PC-9 (cell line): ENCODE measurements around the gene LDAF1. TPM values are rescaled to one million over a fixed set of nuclear protein-coding genes. Genes with fewer than 3 reads are reported as not detected.

Experiments
- BruUV-seq: library from RNA; stranded (reverse); fragments of 400-500 nt; replicated peaks from 2 replicates; lab custom pipeline; 2021; lab: Mats Ljungman, UMichigan
- CTCF ChIA-PET: fragments of 300-600 bp; sonication (Branson Sonifier 250); formaldehyde crosslinking; loops from one replicate; lab custom pipeline; 2022; ENCODE audit warnings: antibody characterized with exemption; lab: Charles Lee
- POLR2A ChIA-PET: fragments of 300-600 bp; sonication (Branson Sonifier 250); formaldehyde crosslinking; loops from one replicate; lab custom pipeline; 2022; ENCODE audit warnings: antibody characterized with exemption; ENCODE audit not compliant: unreplicated experiment; lab: Charles Lee
- DNase-seq, 2 experiments: peaks; one replicate each; pipeline versions ENCODE4 v3.0.0 to v3.0.0-alpha.2; 2015 to 2022; ENCODE audit warnings: mixed read lengths in 1 of 2
- H2AFZ ChIP-seq: fragments of 200-600 bp; sonication (generic); 2 replicates; pipeline ENCODE4 v1.8.1; 2017; ENCODE audit warnings: antibody characterized with exemption
- H3F3A ChIP-seq: fragments of 200-600 bp; sonication (generic); 2 replicates; pipeline ENCODE4 v1.8.1; 2017; ENCODE audit warnings: antibody characterized with exemption, mild to moderate bottlenecking, low read depth; ENCODE audit not compliant: insufficient read depth
- H3K27ac ChIP-seq: fragments of 200-600 bp; sonication (generic); 2 replicates; pipeline ENCODE4 v1.6.1; 2016; ENCODE audit warnings: mixed run types
- H3K27me3 ChIP-seq: fragments of 200-600 bp; sonication (generic); 2 replicates; pipeline ENCODE4 v1.6.1; 2016; ENCODE audit warnings: low read depth, mixed run types; ENCODE audit not compliant: insufficient read depth
- H3K36me3 ChIP-seq: fragments of 200-600 bp; sonication (generic); 2 replicates; pipeline ENCODE4 v1.6.1; 2016; ENCODE audit warnings: low read depth, mixed run types
- H3K4me1 ChIP-seq: fragments of 200-600 bp; sonication (generic); replicated peaks from 2 replicates; pipeline ENCODE4 v1.6.1; 2016; ENCODE audit warnings: mixed run types; ENCODE audit not compliant: insufficient read depth
- H3K4me2 ChIP-seq: fragments of 200-600 bp; sonication (generic); 2 replicates; pipeline ENCODE4 v1.6.1; 2017; ENCODE audit warnings: mixed run types
- H3K4me3 ChIP-seq: fragments of 200-600 bp; sonication (generic); 2 replicates; pipeline ENCODE4 v1.6.1; 2016; ENCODE audit warnings: mixed run types
- H3K79me2 ChIP-seq: fragments of 200-600 bp; sonication (generic); 2 replicates; pipeline ENCODE4 v1.6.1; 2017; ENCODE audit warnings: low read depth, mixed run types
- H3K9me2 ChIP-seq: fragments of 200-600 bp; sonication (generic); 2 replicates; pipeline ENCODE4 v1.8.1; 2017; ENCODE audit warnings: mild to moderate bottlenecking; ENCODE audit not compliant: insufficient read depth
- H3K9me3 ChIP-seq: fragments of 200-600 bp; sonication (generic); 2 replicates; pipeline ENCODE4 v1.8.1; 2016; ENCODE audit warnings: low read depth; ENCODE audit not compliant: insufficient read depth
- H4K20me1 ChIP-seq: fragments of 200-600 bp; sonication (generic); 2 replicates; pipeline ENCODE4 v1.8.1; 2017; ENCODE audit not compliant: insufficient read depth
- CTCF ChIP-seq: fragments of 200-600 bp; sonication (generic); conservative IDR thresholded peaks from 2 replicates; pipeline ENCODE4 v1.6.1; 2017; ENCODE audit warnings: mixed run types, antibody characterized with exemption, mild to moderate bottlenecking, moderate library complexity
- EZH2 ChIP-seq: fragments of 200-600 bp; sonication (generic); IDR thresholded peaks from 2 replicates; pipeline ENCODE4 v1.8.0; 2017; ENCODE audit warnings: antibody characterized with exemption, low read depth
- intact Hi-C: fragments of 100-400 bp; cut with micrococcal nuclease; formaldehyde crosslinking; loops from one replicate; pipeline ENCODE4 v1.10.0; 2022; ENCODE audit not compliant: unreplicated experiment
- total RNA-seq: library from RNA; stranded (reverse); gene quantifications from 2 replicates; pipeline ENCODE4 v1.2.3, GENCODE V29; 2021

Gene LDAF1
- total RNA-seq, 1 experiment from 2014 or later: 47.6 TPM

- TF ChIP-seq EZH2: no peak
- no peak for TF ChIP-seq CTCF
- BruUV-seq: no TSS peak
Observed at GRCh38 chr16:21126518-21126917, 32.0 kb upstream of the LDAF1 start.

GRCh38 chr16:21128991-21129390, 29.5 kb upstream of the LDAF1 start:
- ChIA-PET POLR2A (no interaction called here), CTCF (no interaction called here)
- Histone ChIP-seq H3K4me2 (no peak overlapping the region), H3K4me1 (no peaks in the 10 kb centered on the region), H4K20me1 (no peaks in the 10 kb centered on the region), H3K36me3 (no peaks in the 10 kb centered on the region), H3K9me3 (no peaks in the 10 kb centered on the region), H3K79me2 (no peaks in the 10 kb centered on the region), H3K27me3 (peaks cover 39% of the 10 kb centered on the region), H3K27ac (no peak overlapping the region), H2AFZ (no peak overlapping the region), H3K4me3 (no peak overlapping the region), H3F3A (no peaks in the 10 kb centered on the region), H3K9me2 (no peaks in the 10 kb centered on the region)
- intact Hi-C loops: no loop called here
- no TSS peak for BruUV-seq
- DNase-seq: no peak
- no peak for TF ChIP-seq EZH2
- no peak for TF ChIP-seq CTCF

More at GRCh38 chr16:21126518-21126917, 32.0 kb upstream of the LDAF1 start:
- no peak overlapping the region for H3K27ac ChIP-seq
- ChIA-PET CTCF (no interaction called here), POLR2A (no interaction called here)
- no peak overlapping the region for H2AFZ ChIP-seq
- no peaks in the 10 kb centered on the region for H3K79me2 ChIP-seq
- no peaks in the 10 kb centered on the region for H3K4me1 ChIP-seq
- intact Hi-C loops: no loop called here
- H3K9me2 ChIP-seq: no peaks in the 10 kb centered on the region
- H3K4me2 ChIP-seq: no peak overlapping the region
- H3F3A ChIP-seq: no peaks in the 10 kb centered on the region
- H3K9me3 ChIP-seq: no peaks in the 10 kb centered on the region
- H3K27me3 ChIP-seq: peaks cover 19% of the 10 kb centered on the region
- H3K4me3 ChIP-seq: no peak overlapping the region
- no peaks in the 10 kb centered on the region for H4K20me1 ChIP-seq
- DNase-seq: no peak
- no peaks in the 10 kb centered on the region for H3K36me3 ChIP-seq

- no peak for DNase-seq
- Histone ChIP-seq H3F3A (no peaks in the 10 kb centered on the region), H3K4me1 (no peaks in the 10 kb centered on the region), H3K27ac (no peak overlapping the region), H2AFZ (no peak overlapping the region), H3K9me2 (no peaks in the 10 kb centered on the region), H3K4me3 (no peak overlapping the region), H3K79me2 (no peaks in the 10 kb centered on the region), H4K20me1 (no peaks in the 10 kb centered on the region), H3K27me3 (peaks cover 39% of the 10 kb centered on the region), H3K4me2 (no peak overlapping the region), H3K9me3 (no peaks in the 10 kb centered on the region), H3K36me3 (no peaks in the 10 kb centered on the region)
- BruUV-seq: no TSS peak
- ChIA-PET CTCF (interaction anchor here (0.6 kb wide), 1 partner anchor 336 kb away, joined by 4 read pairs; no protein-coding TSS in a partner anchor), POLR2A (no interaction called here)
- TF ChIP-seq EZH2 (no peak), CTCF (no peak)
- intact Hi-C loops: no loop called here
Observed at GRCh38 chr16:21130811-21131210, 27.7 kb upstream of the LDAF1 start.
